Mesendoderm (in vitro differentiated cells): ENCODE data around the gene COBL.
"Not testable (repeated sequence)": the region's sequence is repeated elsewhere in the genome, so short reads cannot be mapped to it uniquely, and the experiment has no call there.

Experiments used
- DNase-seq: peaks from one replicate; pipeline ENCODE4 v3.0.0; 2013
- H2AK5ac ChIP-seq: 2 replicates; pipeline ENCODE4 v1.6.1; 2013; ENCODE audit warnings: low read length, inconsistent platforms
- H2BK120ac ChIP-seq: 2 replicates; pipeline ENCODE4 v1.6.1; 2013; ENCODE audit warnings: low read depth, mild to moderate bottlenecking, low read length, moderate library complexity, mixed read lengths
- H2BK15ac ChIP-seq: replicated peaks from 2 replicates; pipeline ENCODE4 v1.6.1; 2013; ENCODE audit warnings: low read depth, mild to moderate bottlenecking, moderate library complexity
- H2BK5ac ChIP-seq: 2 replicates; pipeline ENCODE4 v1.6.1; 2013; ENCODE audit warnings: low read length, inconsistent platforms
- H3K18ac ChIP-seq: 2 replicates; pipeline ENCODE4 v1.6.1; 2013; ENCODE audit warnings: mild to moderate bottlenecking, low read length, mixed read lengths
- H3K23ac ChIP-seq: one replicate; pipeline ENCODE4 v1.6.1; 2013; ENCODE audit warnings: low read length
- H3K27ac ChIP-seq: 2 replicates; pipeline ENCODE4 v1.5.1; 2013; ENCODE audit warnings: low read depth, mild to moderate bottlenecking, inconsistent platforms, low read length, moderate library complexity
- H3K27me3 ChIP-seq: 2 replicates; pipeline ENCODE4 v1.6.1; 2013; ENCODE audit warnings: low read length, control low read depth, mild to moderate bottlenecking, inconsistent platforms; ENCODE audit not compliant: insufficient read depth, poor library complexity
- H3K36me3 ChIP-seq: 2 replicates; pipeline ENCODE4 v1.6.1; 2013; ENCODE audit warnings: low read length, inconsistent platforms; ENCODE audit not compliant: control insufficient read depth, insufficient read depth
- H3K4ac ChIP-seq: one replicate; pipeline ENCODE4 v1.6.1; 2013; ENCODE audit warnings: low read depth, mild to moderate bottlenecking, low read length, moderate library complexity
- H3K4me1 ChIP-seq: 2 replicates; pipeline ENCODE4 v1.6.1; 2013; ENCODE audit warnings: low read depth, low read length, inconsistent platforms; ENCODE audit not compliant: control insufficient read depth
- H3K4me2 ChIP-seq: 2 replicates; pipeline ENCODE4 v1.6.1; 2013; ENCODE audit warnings: low read length
- H3K4me3 ChIP-seq: 2 replicates; pipeline ENCODE4 v1.5.1; 2013; ENCODE audit warnings: mild to moderate bottlenecking, low read length
- H3K56ac ChIP-seq: one replicate; pipeline ENCODE4 v1.6.1; 2013; ENCODE audit warnings: low read length
- H3K79me1 ChIP-seq: 2 replicates; pipeline ENCODE4 v1.6.1; 2013; ENCODE audit warnings: low read length, inconsistent platforms
- H3K79me2 ChIP-seq: 2 replicates; pipeline ENCODE4 v1.6.1; 2013; ENCODE audit warnings: mild to moderate bottlenecking, low read length; ENCODE audit not compliant: control insufficient read depth, insufficient read depth
- H3K9ac ChIP-seq: 2 replicates; pipeline ENCODE4 v1.6.1; 2013; ENCODE audit warnings: low read length, inconsistent platforms
- H4K5ac ChIP-seq: one replicate; pipeline ENCODE4 v1.6.1; 2013; ENCODE audit warnings: low read length
- H4K8ac ChIP-seq: one replicate; pipeline ENCODE4 v1.6.1; 2013; ENCODE audit warnings: low read depth, mild to moderate bottlenecking, control low read depth, low read length, moderate library complexity
- WGBS: extraction: QIAGEN DNeasy Blood & Tissue Kit; methylation state at CpG from one replicate; pipeline ENCODE4 v1.1.7; 2013; ENCODE audit warnings: low lambda C conversion rate, missing lambda C conversion rate; ENCODE audit not compliant: insufficient coverage; ENCODE audit errors: extremely low coverage; 5-methylcytosine and 5-hydroxymethylcytosine counted together

COBL gene

DNA sequence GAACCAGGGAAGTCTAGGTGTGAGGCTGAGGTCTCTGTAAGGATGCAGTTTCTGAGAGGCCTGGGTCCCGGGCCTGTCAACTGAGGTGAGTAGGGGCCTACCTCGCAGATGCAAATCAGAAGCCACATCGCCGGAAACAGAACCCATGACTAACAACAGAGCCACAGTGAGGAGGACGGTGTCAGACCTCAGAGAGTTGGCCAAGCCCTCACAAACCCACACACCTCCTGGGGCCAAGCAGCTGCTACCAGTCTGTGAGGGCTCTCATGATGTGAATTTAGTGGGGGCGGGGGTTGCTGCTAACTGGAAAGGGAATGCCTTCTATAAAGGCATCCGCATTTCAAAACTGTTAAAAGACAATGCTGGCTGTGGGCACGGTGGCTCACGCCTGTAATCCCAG lies 103.0 kb downstream of the COBL start:
- Histone ChIP-seq H3K27ac (no peak overlapping the region), H3K4me3 (no peak overlapping the region), H2BK120ac (no peak overlapping the region), H3K36me3 (no peaks in the 10 kb centered on the region), H3K4ac (no peak overlapping the region), H3K79me1 (no peaks in the 10 kb centered on the region), H3K23ac (no peak overlapping the region), H3K56ac (no peak overlapping the region), H3K27me3 (no peaks in the 10 kb centered on the region), H2BK15ac (no peak overlapping the region), H3K79me2 (no peaks in the 10 kb centered on the region), H3K18ac (no peak overlapping the region), H3K4me1 (no peaks in the 10 kb centered on the region), H3K4me2 (no peak overlapping the region), H2AK5ac (no peak overlapping the region), H4K5ac (no peak overlapping the region), H2BK5ac (no peak overlapping the region), H3K9ac (no peak overlapping the region), H4K8ac (no peak overlapping the region)
- no peak for DNase-seq
- no CpG with 5 or more reads among the region's 9 CpGs for WGBS

DNA sequence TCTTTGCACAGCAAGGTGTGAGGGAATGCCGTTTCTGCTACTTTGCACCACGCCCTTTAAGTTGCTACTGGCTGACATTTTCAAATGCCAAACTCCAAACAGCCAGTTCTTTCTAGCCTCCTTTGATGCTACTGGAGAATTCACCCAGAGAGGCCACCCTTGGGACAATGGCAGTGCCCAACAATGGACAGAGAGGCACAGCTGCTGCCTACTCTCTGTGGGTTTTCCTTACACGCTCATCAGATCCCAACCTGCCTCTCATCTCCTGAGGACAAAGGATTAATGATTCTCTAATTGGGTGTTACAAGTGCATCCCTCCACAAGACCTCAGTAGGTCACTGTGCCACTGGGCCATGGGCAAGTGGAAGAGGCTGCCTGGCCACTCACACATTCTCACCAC lies 105.8 kb downstream of the COBL start:
- Histone ChIP-seq H2BK5ac (no peak overlapping the region), H3K9ac (no peak overlapping the region), H2BK120ac (no peak overlapping the region), H3K79me1 (no peaks in the 10 kb centered on the region), H3K4me1 (no peaks in the 10 kb centered on the region), H3K4me3 (no peak overlapping the region), H3K79me2 (no peaks in the 10 kb centered on the region), H3K36me3 (no peaks in the 10 kb centered on the region), H3K4me2 (no peak overlapping the region), H3K4ac (no peak overlapping the region), H2AK5ac (no peak overlapping the region), H2BK15ac (no peak overlapping the region), H3K56ac (no peak overlapping the region), H4K5ac (no peak overlapping the region), H3K18ac (no peak overlapping the region), H3K27ac (no peak overlapping the region), H4K8ac (no peak overlapping the region), H3K23ac (no peak overlapping the region), H3K27me3 (no peaks in the 10 kb centered on the region)
- no CpG with 5 or more reads among the region's 3 CpGs for WGBS
- DNase-seq: no peak

DNA sequence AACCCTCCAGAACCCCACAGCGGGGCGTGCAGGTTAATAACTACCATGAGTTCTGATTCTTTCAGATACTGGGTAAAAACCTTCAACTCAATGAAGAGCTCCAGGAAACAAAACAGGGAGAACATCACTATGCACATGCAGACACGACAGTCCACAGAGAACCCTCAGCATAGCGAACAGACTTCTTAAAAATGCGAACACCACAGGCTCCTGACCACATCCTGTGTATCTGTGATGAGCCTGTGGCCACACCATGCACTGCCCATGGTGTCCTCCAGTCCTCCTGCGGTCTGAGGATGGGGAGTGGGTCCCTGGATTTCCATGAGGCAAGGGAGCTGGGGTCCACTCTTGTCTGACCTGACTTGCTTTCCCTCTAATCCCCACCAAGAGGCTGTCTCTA lies 107.2 kb downstream of the COBL start:
- Histone ChIP-seq H3K27ac (no peak overlapping the region), H2AK5ac (no peak overlapping the region), H3K79me2 (no peaks in the 10 kb centered on the region), H3K27me3 (no peaks in the 10 kb centered on the region), H3K4me3 (no peak overlapping the region), H2BK120ac (no peak overlapping the region), H3K36me3 (no peaks in the 10 kb centered on the region), H3K56ac (no peak overlapping the region), H3K4me2 (no peak overlapping the region), H3K23ac (no peak overlapping the region), H3K9ac (no peak overlapping the region), H3K18ac (no peak overlapping the region), H2BK15ac (no peak overlapping the region), H4K5ac (no peak overlapping the region), H4K8ac (no peak overlapping the region), H2BK5ac (no peak overlapping the region), H3K79me1 (no peaks in the 10 kb centered on the region), H3K4me1 (no peaks in the 10 kb centered on the region), H3K4ac (no peak overlapping the region)
- DNase-seq: no peak
- WGBS: no CpG with 5 or more reads among the region's 6 CpGs

DNA sequence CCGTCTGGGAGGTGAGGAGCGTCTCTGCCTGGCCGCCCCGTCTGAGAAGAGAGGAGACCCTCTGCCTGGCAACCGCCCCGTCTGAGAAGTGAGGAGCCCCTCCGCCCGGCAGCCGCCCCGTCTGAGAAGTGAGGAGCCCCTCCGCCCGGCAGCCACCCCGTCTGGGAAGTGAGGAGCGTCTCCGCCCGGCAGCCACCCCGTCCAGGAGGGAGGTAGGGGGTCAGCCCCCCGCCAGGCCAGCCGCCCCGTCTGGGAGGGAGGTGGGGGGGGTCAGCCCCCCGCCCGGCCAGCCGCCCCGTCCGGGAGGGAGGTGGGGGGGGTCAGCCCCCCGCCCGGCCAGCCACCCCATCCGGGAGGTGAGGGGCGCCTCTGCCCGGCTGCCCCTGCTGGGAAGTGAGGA lies 108.5 kb downstream of the COBL start:
- H3K18ac ChIP-seq, H3K36me3 ChIP-seq, H3K56ac ChIP-seq, H3K79me2 ChIP-seq, H4K8ac ChIP-seq, H4K5ac ChIP-seq, H3K4me1 ChIP-seq, H3K4me3 ChIP-seq, DNase-seq, H3K4me2 ChIP-seq, H3K27me3 ChIP-seq, H3K9ac ChIP-seq, H3K4ac ChIP-seq, H3K79me1 ChIP-seq, H2BK5ac ChIP-seq, H2BK15ac ChIP-seq, H2AK5ac ChIP-seq, H3K27ac ChIP-seq, H2BK120ac ChIP-seq, H3K23ac ChIP-seq: not testable (repeated sequence)
- WGBS: no CpG with 5 or more reads among the region's 30 CpGs

DNA sequence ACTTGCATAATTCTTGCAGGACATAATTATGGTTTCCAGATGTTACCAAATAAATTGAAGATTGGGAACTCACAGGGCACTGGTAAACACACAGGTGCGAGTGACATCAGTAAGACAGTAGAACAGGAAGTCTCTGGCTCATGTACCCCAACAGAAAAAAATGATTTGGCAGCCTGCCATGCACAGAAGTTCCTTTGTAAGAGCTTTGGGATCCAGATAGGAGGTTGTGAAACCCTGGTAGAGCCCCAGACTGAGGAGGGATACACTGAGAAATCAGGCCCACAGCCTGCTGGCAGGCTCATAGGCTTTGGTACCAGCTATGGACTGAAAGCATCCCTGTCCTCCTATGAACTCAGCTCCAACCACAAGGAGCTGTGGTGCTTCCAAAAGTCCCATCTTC lies 118.0 kb downstream of the COBL start:
- H2BK5ac ChIP-seq: no peak overlapping the region
- H3K4me1 ChIP-seq: no peaks in the 10 kb centered on the region
- H4K5ac ChIP-seq: no peak overlapping the region
- no peak overlapping the region for H3K4me3 ChIP-seq
- no peak overlapping the region for H3K27ac ChIP-seq
- no peak for DNase-seq
- no peak overlapping the region for H3K18ac ChIP-seq
- H2BK120ac ChIP-seq: no peak overlapping the region
- no peak overlapping the region for H4K8ac ChIP-seq
- no peak overlapping the region for H3K4ac ChIP-seq
- no peak overlapping the region for H3K56ac ChIP-seq
- H3K4me2 ChIP-seq: no peak overlapping the region
- H3K23ac ChIP-seq: no peak overlapping the region
- WGBS: no CpG with 5 or more reads among the region's 1 CpG
- no peaks in the 10 kb centered on the region for H3K36me3 ChIP-seq
- H2AK5ac ChIP-seq: no peak overlapping the region
- H3K79me1 ChIP-seq: no peaks in the 10 kb centered on the region
- H2BK15ac ChIP-seq: no peak overlapping the region
- no peaks in the 10 kb centered on the region for H3K79me2 ChIP-seq
- H3K9ac ChIP-seq: no peak overlapping the region
- no peaks in the 10 kb centered on the region for H3K27me3 ChIP-seq

DNA sequence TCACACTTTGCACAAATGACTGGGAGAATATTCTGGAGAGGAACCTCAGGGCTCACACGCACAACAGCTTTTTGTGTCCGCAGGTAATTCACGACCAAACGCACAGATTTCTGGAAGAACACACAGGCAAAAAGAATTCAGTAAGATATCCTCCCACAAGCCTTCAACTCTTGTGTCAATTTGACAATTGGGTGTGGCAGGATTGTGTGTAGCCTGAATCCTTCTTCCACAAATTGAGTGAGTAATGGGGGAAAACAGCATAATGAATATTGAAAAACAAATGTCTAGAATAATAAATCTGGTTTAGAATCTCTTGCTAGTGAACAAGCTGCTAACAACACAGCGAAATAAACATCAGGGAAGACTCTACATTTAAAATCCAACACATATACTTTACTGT lies 125.6 kb downstream of the COBL start:
- no CpG with 5 or more reads among the region's 5 CpGs for WGBS
- Histone ChIP-seq H3K36me3 (no peaks in the 10 kb centered on the region), H3K23ac (no peak overlapping the region)

More for the DNA sequence above, 125.6 kb downstream of the COBL start:
- no peak overlapping the region for H2BK120ac ChIP-seq
- no peak overlapping the region for H3K4me2 ChIP-seq
- no peak overlapping the region for H3K27ac ChIP-seq
- H2AK5ac ChIP-seq: no peak overlapping the region
- no peak overlapping the region for H3K18ac ChIP-seq
- H3K4me1 ChIP-seq: no peaks in the 10 kb centered on the region
- no peak overlapping the region for H3K9ac ChIP-seq
- no peaks in the 10 kb centered on the region for H3K27me3 ChIP-seq
- no peak for DNase-seq
- H3K56ac ChIP-seq: no peak overlapping the region
- no peak overlapping the region for H2BK5ac ChIP-seq
- H3K4ac ChIP-seq: no peak overlapping the region
- no peaks in the 10 kb centered on the region for H3K79me2 ChIP-seq
- no peaks in the 10 kb centered on the region for H3K79me1 ChIP-seq
- no peak overlapping the region for H3K4me3 ChIP-seq
- H4K5ac ChIP-seq: no peak overlapping the region
- no peak overlapping the region for H2BK15ac ChIP-seq
- no peak overlapping the region for H4K8ac ChIP-seq
